ENCODE data around the gene CA12.

Gene CA12

DNA sequence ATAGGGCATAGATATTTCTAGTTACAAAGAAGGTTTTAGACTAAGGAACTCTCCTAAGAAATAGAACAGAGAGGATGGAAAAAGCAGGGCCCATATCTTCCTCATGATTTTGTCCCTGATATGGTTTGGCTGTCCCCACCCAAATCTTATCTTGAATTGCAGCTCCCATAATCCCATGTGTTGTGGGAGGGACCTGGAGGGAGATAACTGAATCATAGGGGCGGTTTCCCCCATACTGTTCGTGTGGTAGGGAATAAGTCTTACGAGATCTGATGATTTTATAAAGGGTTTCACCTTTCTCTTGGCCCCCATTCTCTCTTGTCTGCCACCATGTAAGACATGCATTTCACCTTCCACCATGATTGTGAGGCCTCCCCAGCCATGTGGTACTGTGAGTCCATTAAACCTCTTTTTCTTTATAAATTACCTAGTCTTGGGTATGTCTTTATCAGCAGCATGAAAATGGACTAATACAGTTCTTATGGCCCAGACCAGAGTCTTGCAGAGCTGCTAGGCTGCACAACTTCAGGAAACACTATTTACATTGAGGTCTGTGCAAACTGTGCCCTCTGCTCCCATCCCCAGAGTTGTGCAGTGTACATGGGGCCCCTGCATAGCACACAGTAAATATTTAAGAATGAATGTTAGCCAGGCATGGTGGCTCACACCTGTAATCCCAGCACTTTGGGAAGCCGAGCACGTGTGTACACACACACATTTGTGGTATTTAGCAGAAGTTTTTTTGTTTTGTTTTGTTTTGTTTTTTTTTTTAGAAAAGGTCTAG lies 20.3 kb upstream of the CA12 start:
- no peak for DNase-seq

DNA sequence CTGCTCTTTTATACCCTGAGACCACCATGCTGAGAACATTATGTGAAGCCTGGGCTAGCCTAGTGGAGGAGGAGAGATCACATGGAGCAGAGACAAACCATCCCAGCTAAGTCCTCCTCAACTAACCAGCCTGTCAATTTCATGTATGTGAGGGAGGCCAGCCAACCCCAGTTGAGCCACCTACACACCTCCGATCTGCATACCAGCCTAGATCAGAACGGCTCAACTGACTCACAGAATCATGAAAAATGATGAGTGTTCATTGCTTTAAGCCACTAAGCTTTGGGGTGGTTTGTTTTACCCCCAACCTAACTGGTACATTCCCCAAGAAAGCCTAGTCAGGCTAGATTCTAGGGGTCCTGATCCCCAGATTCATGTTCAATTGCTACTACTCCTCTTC lies 19.4 kb upstream of the CA12 start:
- no peak for DNase-seq

DNA sequence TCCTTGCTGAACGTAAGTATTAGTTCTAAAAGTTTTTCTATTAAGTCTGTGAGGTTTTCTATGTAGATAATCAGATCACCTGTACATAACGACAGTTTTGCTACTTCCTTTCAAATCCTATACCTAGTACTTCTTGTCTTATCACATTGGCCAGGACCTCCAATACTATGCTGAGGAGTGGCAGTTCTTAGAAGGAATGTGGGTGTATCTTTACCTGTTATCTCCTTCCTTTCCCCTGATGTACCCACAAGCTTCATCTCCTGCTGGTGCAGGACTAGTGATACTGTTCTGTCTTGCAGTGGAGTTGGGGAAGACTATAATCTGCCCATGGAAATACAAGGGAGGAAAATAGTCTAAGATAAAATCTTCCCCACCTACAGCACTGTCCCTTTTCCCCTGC lies 16.8 kb upstream of the CA12 start:
- no peak for DNase-seq

DNA sequence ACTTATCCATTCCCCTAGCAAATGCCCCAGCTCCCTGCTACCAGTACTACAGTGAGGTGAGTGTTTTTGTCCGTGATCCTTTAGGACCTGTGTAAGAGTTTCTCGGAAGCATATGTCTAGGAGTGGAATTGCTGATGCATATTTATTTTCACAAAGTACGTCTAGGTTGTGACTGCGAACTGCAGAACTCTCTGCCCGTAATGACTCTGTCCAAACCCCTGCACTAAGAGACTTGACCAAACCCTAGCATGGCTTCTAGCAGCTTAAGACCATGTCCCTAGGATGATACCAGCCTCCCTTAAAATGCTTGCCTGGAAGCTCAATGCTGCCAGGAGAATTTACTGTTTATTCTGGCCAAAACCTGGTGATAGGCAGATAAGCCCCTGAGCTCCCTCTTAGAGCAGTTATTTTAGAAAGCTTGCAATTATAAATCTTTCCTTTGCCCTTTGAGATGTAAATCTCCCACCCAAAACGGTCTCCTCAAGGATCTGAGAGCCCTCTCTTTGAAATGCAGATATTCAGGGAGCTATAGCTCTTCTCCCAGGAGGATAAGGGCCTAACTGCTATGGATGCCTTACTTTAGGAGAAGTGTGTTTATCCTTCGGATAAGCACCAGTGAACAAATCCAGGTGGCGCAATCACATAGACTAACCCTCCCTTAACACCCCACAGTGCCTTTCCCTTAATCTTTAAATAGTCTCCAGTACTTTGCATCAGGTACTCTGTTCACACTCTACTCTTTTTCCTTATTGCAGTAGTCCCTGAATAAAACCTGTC lies 14.7 kb upstream of the CA12 start:
- no peak for DNase-seq

DNA sequence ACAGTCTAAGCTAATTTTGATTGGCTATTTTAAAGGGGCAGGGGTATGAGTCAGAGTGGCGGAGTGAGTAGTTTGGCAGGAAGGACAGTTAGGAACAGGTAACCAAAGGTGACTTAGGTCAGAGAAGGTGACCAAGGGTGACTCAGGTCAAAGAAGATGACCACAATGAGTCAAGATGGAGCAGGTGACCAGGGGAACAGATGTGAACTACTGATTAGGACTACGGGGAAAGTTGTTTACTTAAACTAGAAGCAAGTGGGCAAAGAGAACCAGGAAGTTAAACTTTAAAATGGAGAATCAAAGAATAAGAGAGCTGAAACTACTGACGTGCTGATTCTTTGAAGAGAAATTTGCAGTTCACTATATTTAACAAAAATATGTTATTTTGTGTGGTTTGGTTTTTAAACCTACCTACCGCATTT lies 14.1 kb upstream of the CA12 start:
- no peak for DNase-seq

DNA sequence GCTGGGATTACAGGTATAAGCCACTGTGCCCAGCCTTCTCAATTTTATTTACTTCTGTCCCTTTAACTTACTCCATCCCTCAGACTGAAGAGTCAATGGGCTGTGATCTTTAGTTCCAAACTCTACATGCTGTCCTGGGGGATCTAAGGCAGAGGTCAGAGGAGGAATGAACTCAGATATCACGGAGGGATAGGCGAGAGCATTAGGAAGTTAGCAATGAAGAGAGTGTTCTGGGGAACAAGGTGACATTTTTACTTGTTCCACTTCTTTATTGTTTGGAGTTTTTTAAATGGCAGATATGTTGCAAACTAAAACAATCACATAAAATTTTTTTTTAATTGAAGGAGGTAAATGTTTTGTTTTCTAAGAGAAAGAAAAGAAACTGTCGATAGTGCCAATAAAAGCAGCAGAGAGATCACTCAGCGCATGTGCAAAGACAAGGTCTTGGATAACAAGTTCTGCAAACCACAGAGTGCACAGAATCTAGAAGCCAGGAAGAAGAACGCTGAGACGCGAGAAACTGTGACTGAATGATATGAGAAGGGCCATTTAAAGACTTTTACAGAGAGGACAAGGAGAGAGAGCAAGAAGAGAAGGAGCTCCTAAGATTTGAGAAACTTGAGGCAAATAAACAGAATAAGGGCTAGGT lies 10.8 kb upstream of the CA12 start:
- DNase-seq, result no peak

DNA sequence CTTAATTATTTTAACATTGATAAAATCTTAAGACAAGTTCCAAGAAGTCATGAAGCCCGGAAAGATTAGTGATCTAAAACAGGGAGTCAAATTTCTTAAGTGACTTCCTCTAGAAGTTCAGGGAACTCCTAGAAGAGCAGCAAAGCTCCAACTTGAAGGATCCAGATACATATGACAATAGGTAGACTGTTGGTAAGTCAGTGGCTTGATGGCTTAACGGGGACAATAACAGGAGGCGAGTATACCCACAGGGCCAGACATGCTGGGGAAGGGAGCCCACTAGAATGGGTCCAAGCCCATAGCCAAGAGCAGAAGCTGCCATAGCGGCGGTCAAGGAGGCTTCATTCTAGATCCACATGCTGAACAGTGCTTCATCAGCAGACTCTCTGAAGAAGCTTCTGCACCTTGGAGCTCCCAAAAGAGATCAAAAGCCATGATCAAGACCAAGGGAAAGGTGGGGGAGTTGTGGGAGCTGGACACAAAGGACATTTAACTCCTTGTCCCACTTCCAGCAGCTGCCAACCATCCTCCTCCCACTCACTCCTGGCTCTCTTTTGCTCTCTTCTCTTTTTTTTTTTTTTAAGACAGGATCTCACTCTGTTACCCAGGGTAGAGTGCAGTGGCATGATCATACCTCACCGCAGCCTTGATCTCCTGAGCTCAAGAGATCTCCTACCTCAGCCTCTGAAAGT lies 10.2 kb upstream of the CA12 start:
- no peak for DNase-seq

DNA sequence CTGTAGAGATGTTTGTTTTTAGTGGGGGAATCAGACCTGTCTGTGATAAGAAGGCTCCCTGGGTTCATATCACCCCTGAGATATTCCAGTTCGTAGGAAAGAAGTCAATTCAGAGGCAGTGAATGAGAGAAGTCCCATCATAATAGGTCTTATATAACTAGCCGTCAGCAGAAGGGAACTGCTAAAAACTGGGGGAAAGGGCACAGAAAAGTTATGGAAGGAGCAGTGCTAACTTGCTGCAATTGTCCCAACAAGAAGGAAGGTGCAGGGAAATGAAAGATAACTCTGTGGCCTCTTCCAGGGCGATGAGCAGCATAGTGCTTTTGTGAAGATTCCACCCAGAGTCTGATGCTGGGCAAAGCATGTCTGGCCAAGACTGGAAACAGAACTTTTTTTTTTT lies 9.0 kb upstream of the CA12 start:
- no peak for DNase-seq

DNA sequence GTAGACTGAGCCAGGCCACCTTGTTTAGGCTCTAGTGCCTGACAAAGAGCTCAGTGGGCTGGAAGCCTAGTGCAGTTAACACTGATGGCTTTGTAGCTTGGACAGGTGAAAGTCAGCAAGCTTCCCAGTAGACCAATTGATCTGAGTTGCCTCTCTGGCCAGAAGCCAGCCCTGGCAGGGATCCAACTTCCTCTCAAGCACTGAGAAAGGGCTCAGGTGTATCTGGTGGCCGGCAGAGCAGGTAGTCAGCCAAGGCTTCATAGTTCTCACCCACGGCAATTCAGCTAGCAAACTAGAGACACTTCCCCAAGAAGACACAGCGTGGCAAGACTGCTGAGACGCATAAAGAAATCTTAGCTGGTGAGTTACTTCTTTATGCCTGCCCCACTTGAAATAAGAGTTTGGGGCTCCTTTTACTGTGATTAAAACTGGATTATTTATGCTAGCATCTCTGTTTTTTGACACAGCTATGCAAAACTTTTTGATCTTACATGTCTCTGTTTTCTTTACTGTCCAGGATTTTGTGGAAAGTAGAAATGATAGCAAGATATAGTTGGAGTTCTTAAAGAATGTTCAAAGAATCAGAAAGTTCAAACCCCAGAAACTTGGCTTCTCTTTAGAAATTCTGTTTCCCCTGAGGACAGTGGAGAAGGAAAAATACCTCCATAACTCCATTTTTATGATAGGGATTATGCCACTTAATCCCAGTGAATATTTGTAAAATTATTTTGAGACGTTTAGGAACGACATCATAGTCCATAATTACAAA lies 8.4 kb upstream of the CA12 start:
- no peak for DNase-seq

DNA sequence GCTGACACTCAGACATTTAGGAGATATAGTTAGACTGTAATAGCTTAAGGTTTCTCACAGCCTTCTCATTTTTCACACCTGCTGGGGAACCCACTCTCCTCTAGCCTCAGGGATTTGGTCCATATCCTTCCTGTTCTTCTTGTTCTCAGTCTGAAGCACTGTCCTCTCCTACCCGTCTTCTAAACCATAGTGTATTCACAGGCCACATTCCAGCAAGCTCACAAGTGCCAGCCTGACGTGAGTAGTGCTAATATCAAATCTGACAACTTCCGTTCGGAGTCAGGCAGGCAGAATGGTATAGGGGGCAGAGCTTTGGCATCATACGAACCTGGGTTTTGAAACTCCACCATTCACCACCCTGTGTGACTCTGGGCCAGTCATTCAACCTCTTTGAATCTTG lies 6.9 kb upstream of the CA12 start:
- DNase-seq, result no peak

DNA sequence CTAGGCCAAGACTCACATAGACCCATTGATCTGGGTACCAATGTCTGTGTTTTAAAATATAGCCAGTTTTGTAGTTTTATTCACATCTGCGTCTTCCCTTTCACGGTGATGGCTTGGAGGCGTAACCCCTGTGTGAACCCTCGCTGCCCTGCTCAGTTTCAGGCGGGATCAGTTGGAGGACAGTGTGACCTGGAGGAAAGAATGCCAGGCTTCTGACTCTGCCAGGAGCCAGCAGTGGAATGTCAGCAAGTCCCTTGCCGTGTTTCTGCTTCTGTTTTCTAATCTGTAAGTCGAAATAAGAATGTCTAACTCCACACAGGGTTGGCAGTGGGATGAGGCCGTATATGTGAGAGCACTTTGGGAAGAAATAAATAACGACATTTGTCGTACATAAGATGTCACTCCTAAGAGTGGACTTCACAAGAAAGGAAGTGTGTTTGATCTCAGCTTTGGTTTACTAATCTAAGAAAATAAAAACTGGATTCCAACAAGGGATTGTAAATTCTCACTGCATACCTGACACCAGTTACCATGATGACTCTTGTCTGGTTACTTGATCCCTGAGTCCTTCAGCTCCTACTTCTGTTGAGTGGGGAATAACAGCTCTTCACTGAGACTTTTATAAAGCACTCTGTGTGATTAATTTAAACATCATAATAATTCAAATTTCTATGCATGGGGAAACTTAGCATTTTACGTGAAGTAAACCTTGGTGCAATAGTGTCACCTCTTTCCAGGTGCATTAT lies 6.3 kb upstream of the CA12 start:
- no peak for DNase-seq

DNA sequence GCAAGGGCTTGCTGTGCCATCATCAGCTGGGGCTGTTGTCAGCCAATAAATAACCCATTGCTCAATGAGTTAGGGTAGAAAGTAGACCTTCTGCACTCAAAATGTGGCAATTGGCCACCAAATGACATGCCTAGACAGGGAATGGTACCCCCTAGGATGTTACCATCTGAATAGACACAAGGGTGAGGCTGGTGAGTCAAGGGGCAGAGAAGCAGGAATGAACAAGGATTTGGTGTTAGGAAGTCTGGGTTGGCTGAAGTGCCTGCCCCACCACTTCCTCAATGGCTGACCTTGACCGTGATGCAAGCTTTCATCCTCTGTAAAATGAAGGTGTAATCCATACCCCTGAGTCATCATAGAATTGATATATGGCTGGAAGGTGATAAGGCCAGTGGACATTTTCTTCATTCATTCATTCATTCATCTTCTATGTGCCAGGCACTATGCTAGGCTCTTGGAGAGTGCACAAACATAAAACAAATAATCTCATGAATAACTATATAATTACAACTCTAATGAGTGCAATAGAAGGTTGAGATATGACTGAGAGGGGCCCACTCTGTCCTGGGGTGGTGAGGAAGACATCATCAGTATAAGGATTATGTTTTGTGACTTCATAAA lies 4.4 kb upstream of the CA12 start:
- no peak for DNase-seq

DNA sequence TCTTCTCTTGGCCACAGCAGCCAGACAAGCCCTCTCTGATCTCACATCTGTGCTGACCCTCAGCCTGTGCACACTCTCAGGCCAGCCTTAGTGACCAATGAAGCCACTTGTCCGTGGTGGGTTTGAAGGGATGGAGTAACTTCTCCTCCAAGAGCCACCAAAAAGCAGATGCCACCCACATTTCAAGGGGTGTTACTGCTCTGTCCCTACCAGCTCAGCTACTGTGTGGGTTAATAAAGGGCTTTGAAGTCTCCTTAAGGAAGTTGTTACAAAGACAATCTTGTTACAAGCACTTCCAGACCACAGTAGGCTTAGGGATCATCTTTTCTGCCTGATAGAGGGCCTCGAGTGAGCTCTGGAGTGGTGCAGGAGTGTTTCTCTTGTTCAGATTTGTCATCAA lies 3.3 kb upstream of the CA12 start:
- DNase-seq, result no peak

DNA sequence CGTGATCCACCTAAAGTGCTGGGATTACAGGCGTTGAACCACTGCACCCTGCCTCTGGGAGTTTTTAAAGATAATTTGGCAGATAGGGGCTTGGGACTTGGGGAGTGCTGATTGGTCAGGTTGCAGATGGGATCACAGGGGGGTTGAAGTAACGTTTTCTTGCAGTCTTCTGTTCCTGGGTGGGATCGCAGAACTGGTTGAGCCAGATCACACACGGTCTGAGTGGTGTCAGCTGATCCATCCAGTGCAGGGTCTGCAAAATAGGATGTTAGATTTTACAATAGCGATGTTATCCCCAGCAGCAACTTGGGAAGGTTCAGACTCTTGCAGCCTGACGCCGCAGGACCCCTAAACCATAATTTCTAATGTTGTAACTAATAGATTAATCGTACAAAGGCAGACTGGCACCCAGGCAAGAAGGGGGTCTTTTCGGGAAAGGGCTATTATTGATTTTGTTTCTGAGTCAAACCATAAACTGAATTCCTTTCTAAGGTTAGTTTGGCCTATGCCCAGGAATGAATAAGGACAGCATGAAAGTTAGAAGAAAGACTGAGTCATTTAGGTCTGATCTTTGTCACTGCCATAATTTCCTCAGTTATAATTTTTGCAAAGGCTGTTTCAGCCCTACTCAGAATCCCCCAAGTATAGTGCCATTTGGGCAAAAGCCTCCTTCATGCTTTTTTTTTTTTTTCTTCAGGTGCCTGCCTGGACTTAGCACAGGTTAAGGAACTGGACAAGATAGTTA lies 1.5 kb upstream of the CA12 start:
- DNase-seq, result no peak

DNA sequence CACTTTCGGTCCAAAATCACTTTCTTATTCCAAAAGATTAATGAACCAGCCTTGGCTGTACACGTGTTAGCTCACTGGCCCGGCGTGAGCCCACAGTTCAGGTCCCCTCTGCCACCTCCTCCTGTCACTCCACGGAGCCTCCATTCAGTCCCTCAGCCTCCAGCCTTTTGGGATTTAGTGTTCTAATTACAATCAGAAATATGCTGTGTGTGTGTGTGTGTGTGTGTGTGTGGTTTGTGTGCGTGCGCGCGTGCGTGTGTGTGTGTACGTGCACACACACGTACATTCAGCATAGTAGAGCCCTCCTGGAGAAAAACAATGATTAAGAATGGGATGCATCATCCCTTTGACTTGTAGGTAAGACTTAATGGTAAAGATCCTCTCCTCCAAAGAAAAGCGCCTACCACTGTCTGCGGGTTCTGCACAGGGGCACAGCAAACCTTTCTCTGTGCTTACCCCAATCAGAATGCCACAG lies 801 bp downstream of the CA12 start:
- no peak for DNase-seq

DNA sequence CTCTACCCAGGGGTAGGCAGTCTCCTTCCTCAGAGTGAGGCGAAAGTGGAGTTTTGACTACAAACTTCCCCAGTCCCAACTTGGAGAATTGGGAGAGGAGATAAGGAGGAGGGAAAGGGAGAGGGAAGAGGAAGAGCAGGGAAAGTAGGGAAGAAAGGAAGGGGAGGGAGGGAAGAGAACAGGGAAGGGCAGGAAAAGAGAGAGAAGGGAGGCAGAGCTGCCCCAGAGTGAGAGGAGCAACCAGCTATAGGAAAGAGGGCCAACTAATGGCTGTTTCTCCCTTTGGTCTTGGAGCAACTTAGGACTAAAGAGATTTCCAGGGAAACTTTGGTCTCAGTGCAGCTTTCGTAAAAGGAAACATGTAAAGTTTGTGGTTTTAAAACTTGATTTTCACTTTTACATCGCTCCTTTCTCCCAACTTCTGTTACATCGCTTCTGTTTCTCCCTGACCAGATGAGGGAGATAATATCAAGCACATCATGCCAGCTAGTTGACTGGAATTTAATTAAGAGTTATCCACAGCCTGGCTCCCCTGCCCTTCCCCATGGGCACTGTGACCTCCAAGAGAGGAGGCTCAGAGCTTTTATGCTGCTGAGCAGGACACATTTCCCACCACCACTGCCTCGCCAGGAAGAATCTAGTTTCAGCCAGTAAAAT lies 1.4 kb downstream of the CA12 start:
- no peak for DNase-seq

DNA sequence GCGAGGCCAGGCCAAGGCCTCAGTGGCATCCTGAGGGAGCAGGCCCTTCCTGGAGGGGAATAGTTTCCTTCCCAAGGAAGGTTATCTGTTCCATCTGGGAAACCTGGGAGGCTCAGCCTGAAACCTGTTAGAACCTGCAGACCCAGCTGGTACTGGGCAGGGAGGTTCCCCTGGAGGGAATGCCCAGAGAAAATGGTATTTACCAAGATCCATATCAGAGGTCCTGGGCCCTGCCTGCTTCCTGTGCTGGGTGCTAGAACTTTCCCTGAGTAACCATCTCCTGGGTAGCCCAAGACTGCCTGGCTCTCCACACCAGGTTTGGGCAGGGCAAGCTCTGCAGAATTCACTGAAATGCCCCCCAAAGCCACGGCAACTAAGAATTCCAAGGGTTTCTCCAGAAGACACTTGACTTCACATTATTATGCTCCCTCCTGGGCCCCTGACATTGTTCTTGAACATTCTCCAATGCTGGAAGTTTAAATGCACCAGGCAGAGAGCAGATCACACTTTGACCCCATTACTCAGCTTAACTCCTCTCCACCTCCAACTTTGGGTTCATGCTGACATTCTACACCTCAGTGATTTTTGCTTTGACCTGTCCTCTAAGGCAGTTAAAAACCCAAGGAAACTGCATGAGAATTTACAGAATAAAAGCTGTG lies 2.0 kb downstream of the CA12 start:
- DNase-seq, result no peak

DNA sequence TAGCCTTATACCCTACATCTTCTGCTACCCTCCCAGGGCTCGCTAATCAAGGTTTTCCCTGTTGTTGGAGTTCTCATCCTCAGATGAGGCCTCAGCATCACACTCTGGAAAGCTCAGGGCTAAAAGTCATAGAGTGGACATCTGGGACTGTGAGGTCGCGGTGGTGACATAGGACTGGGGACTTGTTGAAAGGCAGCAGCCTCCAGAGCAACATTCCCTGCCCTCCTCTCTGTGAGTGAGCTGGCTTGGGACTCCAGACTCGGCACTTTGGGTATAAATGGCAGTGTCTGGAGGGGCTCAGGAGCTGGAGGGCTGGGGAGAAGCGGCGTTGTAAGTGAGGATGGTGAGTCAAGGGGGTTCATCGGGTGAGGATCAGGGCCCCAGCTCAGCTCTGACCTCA lies 2.7 kb downstream of the CA12 start:
- no peak for DNase-seq
